Myocyte (in vitro differentiated cells): ENCODE results near the gene C9orf152. TPM values are rescaled to one million over a fixed set of nuclear protein-coding genes. Genes with fewer than 3 reads are reported as not detected.
A peak's percentile ranks its signal among the peaks of the same experiment; 100 is the strongest.
"Not testable (repeated sequence)": the region's sequence is repeated elsewhere in the genome, so short reads cannot be mapped to it uniquely, and the experiment has no call there.

Experiments used
- DNase-seq: peaks from one replicate; pipeline ENCODE4 v3.0.0-alpha.2; 2012; ENCODE audit warnings: low read depth
- polyA plus RNA-seq: library from polyadenylated mRNA; unstranded; fragments of >200 nt; gene quantifications from one replicate; pipeline ENCODE4 v1.2.1, GENCODE V29; 2012; ENCODE audit warnings: missing spikeins
- total RNA-seq: library from RNA; depleted of rRNA; stranded (reverse); fragments of >200 nt; gene quantifications from 2 replicates; pipeline ENCODE4 v1.2.3, GENCODE V29; 2014

The C9orf152 gene, protein sequence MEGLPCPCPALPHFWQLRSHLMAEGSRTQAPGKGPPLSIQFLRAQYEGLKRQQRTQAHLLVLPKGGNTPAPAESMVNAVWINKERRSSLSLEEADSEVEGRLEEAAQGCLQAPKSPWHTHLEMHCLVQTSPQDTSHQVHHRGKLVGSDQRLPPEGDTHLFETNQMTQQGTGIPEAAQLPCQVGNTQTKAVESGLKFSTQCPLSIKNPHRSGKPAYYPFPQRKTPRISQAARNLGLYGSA
- total RNA-seq, result not detected in 2 replicates
- polyA plus RNA-seq, result 0.21 TPM

- no peak for DNase-seq
Measured at GRCh38 chr9:110208031-110208430, at the start of gene C9orf152. TSS of gene C9orf152 (minus strand) at chr9:110208159. CDS start at chr9:110207579, 580 bp downstream.

DNA sequence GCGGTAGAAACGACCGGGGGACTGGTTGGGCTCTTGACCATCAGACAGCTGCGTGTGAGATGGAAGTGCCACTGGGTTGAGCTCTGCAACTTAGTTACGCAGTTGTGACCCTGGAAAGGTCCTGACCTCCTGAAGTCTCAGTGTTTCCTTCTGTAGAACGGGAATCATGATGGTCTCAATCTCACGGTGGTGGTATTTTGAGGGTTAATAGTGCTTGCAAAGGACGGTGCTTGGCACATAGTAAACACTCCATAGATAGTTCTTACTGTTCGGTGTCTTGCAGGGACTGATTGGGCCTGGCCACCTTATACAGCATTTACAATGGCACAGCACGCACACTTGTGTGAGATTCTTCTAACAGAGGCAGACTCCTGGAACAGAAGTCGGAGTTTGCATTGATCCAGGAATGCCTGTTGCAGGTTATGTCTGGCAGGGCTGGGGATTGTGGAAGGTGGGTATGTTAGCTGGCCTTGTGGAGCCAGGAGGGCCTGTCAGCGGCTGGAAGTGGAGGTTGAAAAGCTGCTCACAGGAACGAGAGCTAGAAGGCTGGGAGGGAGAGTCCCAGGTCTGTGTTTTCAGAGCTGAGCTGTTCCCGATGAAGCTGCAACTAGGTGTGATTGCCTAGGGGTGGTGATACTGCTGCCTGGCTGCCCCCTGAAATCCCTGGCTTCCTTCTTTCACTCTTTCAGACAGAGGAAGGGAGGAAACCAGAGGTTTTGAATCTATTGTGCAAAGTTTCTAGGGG lies 49.3 kb upstream of the C9orf152 start:
- DNase-seq, result no peak

GRCh38 chr9:110256380-110257096 lies 48.6 kb upstream of the C9orf152 start, which contains the start of gene TXN:
TSS of gene TXN (minus strand) at chr9:110256507. CDS start at chr9:110256435, 72 bp downstream.
- DNase-seq, result peak; percentile 93

DNA sequence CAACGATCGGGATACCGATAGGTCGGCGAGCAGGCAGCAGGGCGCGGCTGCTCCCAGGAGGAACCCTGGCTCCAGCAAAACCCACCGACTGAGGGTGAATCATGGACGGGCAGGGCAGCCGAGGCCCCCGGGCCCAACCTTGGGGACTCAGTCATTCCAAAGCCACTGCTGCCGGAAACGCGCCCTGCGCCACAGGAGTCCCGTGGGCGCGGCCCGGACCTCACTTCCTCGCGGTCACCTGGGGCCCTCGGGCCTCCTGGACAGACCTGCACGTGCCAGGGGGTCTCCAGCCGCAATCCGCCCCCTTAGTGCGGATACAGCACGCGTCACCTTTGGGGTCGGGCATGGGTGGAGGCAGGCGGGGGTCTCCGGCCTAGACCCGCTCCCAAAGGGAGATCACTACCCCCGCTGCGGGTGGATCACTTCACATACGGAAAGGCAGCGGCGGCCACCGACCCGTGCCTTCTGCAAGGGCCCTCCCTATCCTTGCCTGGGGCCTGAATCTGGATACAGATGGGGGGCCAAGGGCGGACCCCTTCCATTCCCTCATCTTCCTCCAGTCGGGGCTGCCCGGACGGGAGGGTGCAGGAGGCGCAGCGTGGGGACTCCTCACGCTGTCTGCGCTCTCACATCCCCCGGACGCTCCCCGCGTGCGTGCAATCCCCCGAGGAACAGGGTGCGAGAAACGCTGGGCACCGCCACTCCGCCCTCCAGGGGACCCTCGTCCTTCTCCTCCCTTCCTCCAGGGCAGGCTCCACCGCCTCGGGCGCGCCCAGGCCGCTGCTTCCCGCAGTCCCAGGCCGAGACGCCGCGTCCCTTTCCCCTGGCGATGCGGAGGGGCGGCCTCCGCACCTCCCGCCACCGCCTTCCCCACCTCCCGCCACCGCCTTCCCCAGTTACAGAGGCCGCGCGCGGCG lies 47.8 kb upstream of the C9orf152 start:
- peak; percentile 64 for DNase-seq

DNA sequence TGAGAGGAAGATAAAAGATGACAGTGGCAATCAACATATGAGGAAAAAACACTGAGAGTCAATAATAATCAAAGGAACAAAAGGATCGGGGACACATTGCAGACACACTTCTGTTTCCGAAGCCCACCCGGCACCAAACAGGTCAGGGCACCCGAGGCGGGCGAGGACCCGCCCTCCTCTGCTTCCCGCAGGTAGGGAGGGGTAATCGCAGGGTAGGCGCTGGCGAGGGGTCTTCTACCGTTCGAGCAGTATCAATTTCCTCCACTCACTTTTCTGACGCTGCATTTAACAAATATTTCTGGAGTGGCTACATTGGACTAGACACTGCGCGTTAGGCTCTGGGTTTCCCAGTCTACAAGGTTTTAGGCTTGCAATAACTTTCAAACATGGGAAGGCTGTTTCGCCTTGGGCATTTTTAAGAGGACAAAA lies 47.1 kb upstream of the C9orf152 start:
- DNase-seq, result no peak

DNA sequence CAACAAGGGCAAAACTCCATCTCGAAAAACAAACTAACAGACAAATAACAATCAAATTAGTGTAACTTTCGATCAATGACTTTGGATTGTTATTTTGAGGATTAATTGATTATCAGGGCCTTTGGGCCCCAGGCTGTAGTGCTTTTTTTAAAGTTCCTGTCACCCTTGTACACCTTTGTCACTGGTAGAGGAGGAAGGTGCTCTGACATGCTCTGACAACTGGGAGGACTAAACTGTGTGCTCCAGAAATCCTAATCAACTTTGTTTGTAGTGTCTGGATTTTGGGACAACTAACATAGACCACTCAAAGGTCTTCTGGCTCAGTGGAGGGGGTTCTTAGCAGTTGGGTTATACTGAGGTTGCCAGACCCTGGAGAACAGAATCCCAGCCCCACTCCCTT lies 46.5 kb upstream of the C9orf152 start:
- no peak for DNase-seq

DNA sequence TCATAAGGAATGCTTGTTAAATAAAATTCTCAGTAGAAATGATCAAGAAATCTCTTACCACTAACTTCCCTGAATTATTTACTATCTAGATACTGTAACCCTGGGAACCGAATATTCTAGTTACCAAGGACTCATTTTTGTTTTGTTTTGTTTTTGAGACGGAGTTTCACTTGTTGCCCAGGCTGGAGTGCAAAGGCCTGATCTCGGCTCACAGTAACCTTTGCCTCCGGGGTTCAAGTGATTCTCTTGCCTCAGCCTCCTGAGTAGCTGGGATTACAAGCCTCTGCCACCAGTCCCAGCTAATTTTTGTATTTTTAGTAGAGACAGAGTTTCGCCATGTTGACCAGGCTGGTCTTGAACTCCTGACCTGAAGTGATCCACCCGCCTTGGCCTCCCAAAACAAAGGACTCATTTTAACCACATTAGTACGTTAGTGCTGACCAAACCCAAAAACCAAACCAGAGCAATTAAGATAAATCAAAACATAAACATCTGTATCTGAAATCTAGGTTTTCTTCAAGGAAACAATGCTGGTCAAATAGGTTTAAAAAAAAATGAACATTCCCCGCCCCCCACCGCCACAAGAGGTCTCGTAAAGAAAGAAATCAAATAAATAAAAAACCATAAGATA lies 44.7 kb upstream of the C9orf152 start:
- no peak for DNase-seq

GRCh38 chr9:110251770-110252169 lies 43.8 kb upstream of the C9orf152 start:
- DNase-seq, result not testable (repeated sequence)

- no peak for DNase-seq
Measured at GRCh38 chr9:110251212-110251611, 43.3 kb upstream of the C9orf152 start.

GRCh38 chr9:110249603-110250002 lies 41.6 kb upstream of the C9orf152 start:
- no peak for DNase-seq

DNA sequence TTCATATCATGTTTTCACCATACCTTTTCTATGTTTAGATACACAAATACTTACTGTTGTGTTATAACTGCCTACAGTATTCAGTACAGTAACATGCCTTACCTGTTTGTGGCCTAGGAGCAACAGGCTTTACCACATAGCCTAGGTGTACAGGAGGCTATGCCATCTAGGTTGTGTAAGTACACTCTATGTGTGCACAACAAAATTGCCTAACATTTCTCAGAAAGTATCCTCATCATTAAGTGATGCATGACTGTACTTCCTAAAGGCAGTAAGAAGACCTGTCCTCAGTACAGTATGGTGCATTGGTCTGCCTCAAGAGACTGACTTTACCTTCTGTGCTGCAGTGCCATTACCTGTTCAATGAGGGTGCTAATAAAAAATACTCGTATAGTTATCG lies 40.4 kb upstream of the C9orf152 start:
- no peak for DNase-seq

GRCh38 chr9:110246214-110246613 lies 38.3 kb upstream of the C9orf152 start:
- no peak for DNase-seq

- no peak for DNase-seq
Measured at GRCh38 chr9:110244616-110245015, 36.7 kb upstream of the C9orf152 start.

DNA sequence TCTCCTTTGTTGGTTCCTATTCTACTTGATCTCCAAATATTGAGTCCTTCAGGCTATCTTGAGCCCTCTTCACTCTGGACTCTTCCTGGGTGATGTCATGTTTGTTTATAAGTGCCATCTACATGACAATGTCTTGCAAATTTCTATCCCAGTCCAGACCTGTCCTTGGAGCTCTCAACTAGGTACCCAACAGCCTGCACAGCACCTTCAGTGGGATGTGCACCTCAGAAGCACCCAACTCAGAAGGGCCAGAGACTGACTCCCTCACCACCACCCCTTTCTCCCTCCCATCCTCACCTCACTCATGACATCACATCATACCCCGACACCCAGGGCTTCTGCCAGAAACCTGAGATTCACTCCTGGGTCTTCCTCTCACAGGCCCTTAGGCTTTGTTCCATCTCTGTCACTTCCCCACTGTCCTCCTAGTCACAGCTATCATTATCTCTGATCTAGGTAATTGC lies 33.9 kb upstream of the C9orf152 start:
- no peak for DNase-seq

DNA sequence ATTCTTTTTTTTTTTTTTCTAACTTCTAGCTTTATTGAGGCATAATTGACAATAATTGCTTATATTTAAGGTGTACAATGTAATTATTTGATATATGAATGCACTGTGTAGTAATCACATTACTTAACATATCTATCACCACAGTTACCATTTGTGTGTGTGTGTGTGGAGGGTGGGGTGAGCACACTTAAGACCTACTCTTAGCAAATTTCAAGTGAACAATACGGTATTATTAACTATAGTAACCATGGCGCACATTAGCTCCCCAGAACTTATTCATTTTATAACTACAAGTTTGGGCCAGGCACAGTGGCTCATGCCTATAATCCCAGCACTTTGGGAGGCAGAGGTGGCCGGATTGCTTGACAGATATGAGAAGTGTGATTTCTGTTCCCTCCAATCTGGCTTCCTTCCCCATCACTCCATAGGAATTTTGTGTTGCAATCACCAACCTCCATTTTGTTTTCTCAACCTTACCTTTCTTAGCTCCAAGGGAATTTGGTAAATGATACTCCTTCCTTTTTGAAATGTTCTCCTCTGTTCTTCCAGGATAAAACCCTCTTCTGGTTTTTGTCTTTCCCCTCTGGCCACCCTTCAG lies 33.4 kb upstream of the C9orf152 start:
- no peak for DNase-seq

DNA sequence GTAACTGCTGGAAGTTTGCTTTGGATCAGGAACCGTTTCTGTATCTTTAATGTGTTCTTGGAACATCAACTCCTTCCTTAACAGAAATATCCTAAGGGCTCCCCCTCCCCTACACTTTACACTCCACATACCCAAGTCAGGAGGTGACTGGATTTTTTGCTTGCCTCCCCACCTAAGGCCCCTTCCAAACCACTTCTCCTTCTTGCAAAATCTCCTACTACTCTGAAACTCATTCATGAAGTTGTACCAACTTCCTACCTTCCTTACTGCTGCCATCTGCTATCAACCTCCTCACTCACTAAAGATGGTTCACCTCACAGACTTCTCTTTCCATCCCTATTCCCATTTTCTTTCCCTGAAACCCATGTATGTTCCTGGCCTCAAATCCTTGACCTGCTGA lies 32.2 kb upstream of the C9orf152 start:
- DNase-seq, result no peak

DNA sequence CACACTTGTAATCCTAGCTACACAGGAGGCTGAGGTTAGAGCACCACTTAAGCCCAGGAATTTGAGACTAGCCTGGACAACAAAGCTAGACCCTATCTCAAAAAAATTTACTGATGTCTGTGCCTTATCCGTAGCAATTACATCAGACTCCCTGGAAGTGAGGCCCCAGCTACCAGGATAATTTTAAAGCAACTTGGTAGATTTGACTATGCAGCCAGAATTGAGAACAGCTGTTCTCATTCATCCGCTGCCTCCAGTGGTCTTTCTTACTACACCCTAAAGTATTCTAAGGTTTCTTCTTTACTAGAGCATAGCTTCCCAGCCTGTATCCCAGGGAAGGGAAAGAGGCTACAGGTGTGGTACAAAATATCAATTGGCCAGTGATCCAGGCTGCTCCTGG lies 20.4 kb upstream of the C9orf152 start:
- peak; percentile 40 for DNase-seq

DNA sequence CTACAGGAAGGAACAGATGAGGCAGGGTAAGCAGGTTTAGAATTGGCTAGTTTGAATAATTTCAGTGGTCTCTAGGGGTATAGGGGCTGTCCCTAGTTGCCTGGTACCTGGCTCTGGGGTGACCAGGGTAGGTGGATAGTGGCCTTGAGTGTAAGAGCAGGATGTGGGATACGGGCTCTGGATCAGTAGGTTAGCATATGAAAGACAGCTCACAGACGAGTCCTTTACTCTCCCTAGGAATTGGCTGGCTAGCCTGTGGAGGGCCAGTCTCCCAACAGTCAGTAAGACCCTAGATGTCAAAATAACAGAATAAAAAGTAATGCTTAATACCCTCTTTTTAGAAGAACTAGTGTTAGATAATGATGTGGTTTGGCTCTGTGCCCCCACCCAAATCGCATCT lies 16.6 kb upstream of the C9orf152 start:
- DNase-seq, result no peak

DNA sequence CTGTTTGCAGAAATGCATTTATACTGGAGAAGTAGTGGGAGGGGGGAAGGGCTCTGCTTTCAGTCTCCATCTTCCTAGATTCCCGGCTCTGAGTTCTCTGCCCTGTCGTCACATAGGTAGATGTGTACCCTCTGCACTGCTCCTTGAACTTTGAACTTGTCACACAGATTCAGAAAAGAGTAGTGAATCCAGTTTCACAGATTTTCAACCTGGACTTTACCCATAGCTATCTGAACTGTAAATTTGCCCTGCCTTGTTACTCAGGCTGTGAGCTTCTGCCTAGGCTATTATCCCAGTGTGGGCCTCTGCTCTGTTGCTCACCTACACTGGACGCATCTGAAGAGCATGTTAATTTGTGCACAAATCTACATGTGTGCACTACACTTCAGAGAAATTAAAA lies 12.8 kb upstream of the C9orf152 start:
- no peak for DNase-seq

DNA sequence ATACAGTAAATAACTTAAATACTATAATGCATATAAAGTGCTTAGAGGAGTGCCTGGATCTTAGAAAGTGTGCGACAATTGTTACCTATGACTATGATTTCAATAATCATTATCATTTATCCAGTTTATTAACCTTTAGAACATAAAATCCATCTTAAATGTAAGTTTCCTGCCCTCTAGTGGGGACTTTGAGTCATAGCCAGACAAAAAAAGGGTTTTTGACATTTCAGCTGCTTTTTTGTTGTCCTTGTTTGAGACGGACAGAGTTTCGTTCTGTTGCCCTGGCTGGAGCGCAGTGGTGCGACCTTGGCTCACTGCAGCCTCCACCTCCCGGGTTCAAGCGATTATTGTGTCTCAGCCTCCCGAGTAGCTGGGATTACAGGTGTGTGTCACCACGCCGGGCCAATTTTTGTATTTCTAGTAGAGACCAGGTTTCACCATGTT lies 9.7 kb upstream of the C9orf152 start:
- peak; percentile 53 for DNase-seq
